Measurements from ENCODE around the gene EGR4.

DNA sequence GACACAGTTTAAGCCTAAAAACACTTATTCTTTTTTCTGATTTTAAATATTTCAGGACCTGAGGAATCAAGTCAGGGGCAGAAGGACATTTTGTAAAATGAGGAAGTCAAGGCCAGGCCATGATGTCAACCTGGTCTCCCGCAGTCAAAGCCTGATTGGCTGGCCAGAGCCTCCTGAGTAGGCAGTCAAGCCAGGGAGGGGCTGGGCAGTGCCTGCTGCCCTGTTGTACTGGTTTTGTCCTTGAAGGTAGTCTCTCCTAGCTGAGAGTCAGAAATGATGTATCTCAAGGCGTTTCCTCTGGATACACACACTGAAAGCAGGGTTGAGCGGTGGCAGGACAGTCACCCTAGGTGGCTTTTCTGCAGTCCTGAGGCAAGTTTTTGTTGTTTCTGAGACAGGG lies 39.4 kb downstream of the EGR4 start:
- TF ChIP-seq, protein P1, sequence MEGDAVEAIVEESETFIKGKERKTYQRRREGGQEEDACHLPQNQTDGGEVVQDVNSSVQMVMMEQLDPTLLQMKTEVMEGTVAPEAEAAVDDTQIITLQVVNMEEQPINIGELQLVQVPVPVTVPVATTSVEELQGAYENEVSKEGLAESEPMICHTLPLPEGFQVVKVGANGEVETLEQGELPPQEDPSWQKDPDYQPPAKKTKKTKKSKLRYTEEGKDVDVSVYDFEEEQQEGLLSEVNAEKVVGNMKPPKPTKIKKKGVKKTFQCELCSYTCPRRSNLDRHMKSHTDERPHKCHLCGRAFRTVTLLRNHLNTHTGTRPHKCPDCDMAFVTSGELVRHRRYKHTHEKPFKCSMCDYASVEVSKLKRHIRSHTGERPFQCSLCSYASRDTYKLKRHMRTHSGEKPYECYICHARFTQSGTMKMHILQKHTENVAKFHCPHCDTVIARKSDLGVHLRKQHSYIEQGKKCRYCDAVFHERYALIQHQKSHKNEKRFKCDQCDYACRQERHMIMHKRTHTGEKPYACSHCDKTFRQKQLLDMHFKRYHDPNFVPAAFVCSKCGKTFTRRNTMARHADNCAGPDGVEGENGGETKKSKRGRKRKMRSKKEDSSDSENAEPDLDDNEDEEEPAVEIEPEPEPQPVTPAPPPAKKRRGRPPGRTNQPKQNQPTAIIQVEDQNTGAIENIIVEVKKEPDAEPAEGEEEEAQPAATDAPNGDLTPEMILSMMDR (IDR thresholded peaks at IDR 0.05): no peak
- TF ChIP-seq POLR2A (IDR thresholded peaks at IDR 0.05) (no peak), POLR2AphosphoS5 (IDR thresholded peaks at IDR 0.05) (no peak)
